GM18511 (cell line): ENCODE data around the gene JPH2.
A peak's percentile ranks its signal among the peaks of the same experiment; 100 is the strongest.
"Not testable (repeated sequence)": the region's sequence is repeated elsewhere in the genome, so short reads cannot be mapped to it uniquely, and the experiment has no call there.

Source experiments
- ATAC-seq: cut with Tn5 transposase; IDR thresholded peaks from one replicate; pipeline ENCODE4 v1.9.1; 2021; ENCODE audit warnings: mild to moderate bottlenecking, moderate library complexity; ENCODE audit not compliant: unreplicated experiment

Gene JPH2

GRCh38 chr20:44212792-44213191 lies 25.8 kb upstream of the JPH2 start:
- ATAC-seq: no peak

GRCh38 chr20:44211177-44212039 lies 24.4 kb upstream of the JPH2 start:
- ATAC-seq: no peak

DNA sequence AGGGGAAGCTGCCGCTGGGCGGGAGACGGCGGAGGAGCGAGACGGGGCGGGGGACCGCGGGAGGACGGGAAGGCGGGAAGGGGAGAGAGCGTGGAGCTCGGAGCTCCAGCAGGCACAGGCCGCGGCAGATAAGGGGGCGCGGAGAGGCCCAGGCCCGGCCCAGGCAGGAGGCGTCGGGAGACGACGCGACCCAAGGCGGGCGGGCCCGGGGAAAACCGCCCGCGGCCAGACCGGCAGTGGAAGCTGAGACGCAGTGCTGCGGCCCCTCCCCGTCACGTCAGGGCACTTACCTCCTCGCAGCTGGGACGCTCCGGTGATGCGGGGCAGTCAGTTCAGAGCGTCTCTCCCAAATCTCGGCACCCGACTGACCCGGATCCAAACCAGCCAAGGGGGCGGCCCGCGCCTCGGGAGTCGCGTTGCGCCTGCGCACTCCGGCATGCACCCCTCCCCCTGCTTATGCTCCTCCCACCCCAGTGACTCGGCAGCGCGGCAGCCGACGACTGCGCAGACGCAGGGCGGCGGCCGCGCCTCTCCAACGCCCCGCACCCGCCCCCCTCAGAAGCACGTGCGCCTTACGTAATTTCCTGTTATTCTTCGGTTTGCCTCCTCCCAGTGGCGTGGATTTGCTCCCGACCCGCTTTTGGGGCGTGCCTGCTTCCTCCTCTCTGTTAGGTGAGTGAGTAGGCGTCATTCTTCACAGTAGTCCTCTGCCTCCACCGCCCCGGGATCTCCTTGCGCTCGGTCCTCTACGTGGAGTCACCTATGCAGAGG lies 23.6 kb upstream of the JPH2 start, which contains the start of gene OSER1:
Gene OSER1 (minus strand): TSS at position 366 of the 771 bp plus-strand sequence. CDS start 3,814 bp downstream, outside the sequence.
- ATAC-seq: peak; percentile 89

GRCh38 chr20:44209686-44210405 lies 22.9 kb upstream of the JPH2 start:
- peak; percentile 2 for ATAC-seq

- no peak for ATAC-seq
Measured at GRCh38 chr20:44208770-44209169, 21.8 kb upstream of the JPH2 start.

GRCh38 chr20:44208165-44208564 lies 21.2 kb upstream of the JPH2 start:
- no peak for ATAC-seq

DNA sequence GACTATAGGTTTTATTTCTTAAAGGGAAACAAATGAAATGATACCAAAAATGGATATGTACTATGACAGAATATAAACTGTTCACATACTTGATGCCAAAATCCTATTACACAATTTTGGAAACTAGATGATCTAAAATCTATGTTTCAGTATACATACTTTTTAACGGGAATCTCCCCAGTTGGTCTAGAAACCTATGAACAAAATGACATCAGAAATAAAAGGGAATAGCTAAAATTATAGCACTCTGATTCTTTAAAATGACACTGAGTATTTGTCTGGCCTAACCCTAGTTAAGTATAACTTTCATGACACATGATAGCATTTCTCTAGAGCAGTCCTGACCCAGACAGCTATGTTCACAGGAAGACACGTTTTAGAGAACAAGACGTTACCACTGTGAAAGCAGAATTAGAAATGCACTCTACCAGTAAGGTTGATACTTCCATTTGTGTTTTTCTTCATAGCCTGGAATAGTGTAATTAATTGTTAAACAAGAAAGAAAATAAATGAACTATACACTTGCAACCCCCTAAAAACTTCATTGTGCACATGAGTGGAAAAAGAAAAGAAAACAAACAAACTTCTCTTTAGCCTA lies 20.2 kb upstream of the JPH2 start:
- ATAC-seq: no peak

- ATAC-seq: no peak
Measured at GRCh38 chr20:44206132-44206531, 19.1 kb upstream of the JPH2 start.

DNA sequence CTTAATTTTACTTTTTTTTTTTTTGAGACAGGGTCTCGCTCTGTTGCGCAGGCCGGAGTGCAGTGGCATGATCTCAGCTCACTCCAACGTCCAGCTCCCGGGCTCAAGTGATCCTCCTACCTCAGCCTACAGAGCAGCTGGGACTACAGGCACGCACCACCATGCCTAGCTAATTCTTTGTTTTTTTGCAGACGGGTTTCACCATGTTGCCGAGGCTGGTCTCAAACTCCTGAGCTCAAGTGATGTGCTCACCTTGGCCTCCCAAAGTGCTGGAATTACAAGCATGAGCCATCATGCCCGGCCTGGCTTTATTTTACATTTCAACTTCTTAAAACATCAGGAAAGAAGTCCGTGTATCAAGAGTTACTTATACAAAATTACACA lies 17.8 kb upstream of the JPH2 start:
- ATAC-seq: no peak

GRCh38 chr20:44204156-44204831 lies 17.3 kb upstream of the JPH2 start:
- ATAC-seq: no peak

DNA sequence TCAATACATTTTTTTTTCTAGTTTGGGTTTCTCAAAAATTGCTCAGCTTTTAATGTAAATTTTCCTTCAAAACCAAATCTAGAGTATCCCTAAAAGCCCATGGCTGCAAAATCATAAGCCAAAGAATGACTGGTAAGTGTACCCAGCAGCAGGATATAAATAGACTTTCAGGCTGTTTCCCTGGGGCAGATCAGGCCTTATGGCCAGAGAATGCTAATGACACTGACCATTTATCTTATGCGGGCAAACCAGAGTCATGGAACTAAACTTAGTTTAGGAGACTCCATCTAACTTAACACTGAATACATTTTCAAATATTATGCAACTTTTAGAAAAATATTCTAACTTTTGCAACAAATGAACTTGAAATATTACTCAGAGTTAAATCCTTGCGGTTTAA lies 16.2 kb upstream of the JPH2 start:
- no peak for ATAC-seq

DNA sequence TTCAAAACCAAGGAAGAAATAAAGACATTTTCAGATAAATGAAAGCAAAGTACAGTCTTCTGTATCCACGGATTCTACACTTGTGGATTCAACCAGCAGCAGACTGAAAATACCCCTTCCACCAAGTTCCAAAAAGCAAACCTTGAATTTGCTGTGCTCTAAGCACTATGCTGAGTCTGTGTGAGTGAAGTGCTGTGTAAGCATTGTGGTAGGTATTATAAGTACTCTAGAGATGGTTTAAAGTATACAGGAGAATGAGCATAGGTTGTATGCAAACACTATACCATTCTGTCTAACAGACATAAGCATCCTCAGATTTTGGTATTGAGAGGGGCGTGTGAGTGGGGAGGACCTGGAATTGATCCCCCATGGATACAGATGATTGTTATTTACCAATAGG lies 14.0 kb upstream of the JPH2 start:
- ATAC-seq: no peak

- no peak for ATAC-seq
Measured at GRCh38 chr20:44200371-44200770, 13.4 kb upstream of the JPH2 start.

- no peak for ATAC-seq
Measured at GRCh38 chr20:44199877-44200276, 12.9 kb upstream of the JPH2 start.

DNA sequence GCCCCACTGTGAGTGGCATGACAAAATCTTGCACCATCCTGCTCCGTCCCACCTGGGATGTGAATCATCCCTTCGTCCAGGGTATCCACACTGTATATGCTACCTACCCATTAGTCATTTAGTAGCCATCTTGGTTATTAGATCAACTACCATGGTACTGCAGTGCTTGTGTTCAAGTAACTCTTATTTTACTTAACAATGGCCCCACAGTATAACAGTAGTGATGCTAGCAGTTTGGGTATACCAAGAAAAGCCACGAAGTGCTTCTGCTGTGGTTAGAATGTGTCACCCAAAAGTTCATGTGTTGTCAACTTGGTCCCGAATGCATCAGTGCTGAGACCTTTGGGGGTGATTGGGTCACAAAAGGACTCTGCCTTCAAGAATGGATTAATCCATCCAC lies 11.9 kb upstream of the JPH2 start:
- ATAC-seq: no peak

GRCh38 chr20:44196271-44196670 lies 9.3 kb upstream of the JPH2 start:
- ATAC-seq: no peak

DNA sequence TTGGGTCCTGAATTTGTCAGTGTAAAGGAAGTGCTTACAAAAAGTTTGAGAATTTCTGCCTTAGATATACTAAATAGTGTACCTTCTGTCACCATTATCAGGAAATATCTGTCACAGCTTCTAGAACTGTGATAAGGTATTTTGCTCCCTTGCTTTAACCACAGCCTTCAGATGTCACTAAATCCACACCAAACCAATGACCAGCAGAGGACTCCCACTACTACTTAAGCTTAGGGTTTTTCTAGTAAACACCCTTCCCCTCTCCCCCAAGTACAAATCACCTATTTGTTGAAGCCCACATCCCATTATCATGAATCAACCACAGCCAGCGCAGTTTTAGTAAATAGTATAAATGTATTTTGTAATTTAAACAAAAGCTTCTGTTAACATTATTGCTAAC lies 8.6 kb upstream of the JPH2 start:
- no peak for ATAC-seq

- no peak for ATAC-seq
Measured at GRCh38 chr20:44193801-44194200, 6.8 kb upstream of the JPH2 start.

- not testable (repeated sequence) for ATAC-seq
Measured at GRCh38 chr20:44191640-44192039, 4.7 kb upstream of the JPH2 start.

GRCh38 chr20:44190197-44190852 lies 3.3 kb upstream of the JPH2 start:
- ATAC-seq: not testable (repeated sequence)
